Esophagus muscularis mucosa (tissue), 3 donors: ENCODE measurements around the gene FBN1.

Source experiments
- POLR2A ChIP-seq: fragments of 450-650 bp; IDR thresholded peaks from one replicate; pipeline ENCODE4 v1.6.1; 2017; ENCODE audit warnings: antibody characterized with exemption, moderate library complexity, mild to moderate bottlenecking, low read depth
- POLR2AphosphoS5 ChIP-seq, 2 donors: sonication (generic); formaldehyde crosslinking; IDR thresholded peaks; one replicate each; pipeline ENCODE4 v1.6.1; 2017; ENCODE audit warnings: antibody characterized with exemption in 2 of 2
- TF ChIP-seq, protein P1 (sequence below), 3 experiments: fragments of 200-600 bp in 2 of 3; fragments of 450-650 bp in 1 of 3; sonication (generic) in 2 of 3; IDR thresholded peaks; one replicate each; pipeline ENCODE4 v1.5.1; 2017 to 2019; ENCODE audit warnings: antibody characterized with exemption in 3 of 3, mild to moderate bottlenecking in 2 of 3, moderate library complexity in 1 of 3

GRCh38 chr15:48451736-48452135 lies 193.8 kb downstream of the FBN1 start:
- TF ChIP-seq, protein P1, sequence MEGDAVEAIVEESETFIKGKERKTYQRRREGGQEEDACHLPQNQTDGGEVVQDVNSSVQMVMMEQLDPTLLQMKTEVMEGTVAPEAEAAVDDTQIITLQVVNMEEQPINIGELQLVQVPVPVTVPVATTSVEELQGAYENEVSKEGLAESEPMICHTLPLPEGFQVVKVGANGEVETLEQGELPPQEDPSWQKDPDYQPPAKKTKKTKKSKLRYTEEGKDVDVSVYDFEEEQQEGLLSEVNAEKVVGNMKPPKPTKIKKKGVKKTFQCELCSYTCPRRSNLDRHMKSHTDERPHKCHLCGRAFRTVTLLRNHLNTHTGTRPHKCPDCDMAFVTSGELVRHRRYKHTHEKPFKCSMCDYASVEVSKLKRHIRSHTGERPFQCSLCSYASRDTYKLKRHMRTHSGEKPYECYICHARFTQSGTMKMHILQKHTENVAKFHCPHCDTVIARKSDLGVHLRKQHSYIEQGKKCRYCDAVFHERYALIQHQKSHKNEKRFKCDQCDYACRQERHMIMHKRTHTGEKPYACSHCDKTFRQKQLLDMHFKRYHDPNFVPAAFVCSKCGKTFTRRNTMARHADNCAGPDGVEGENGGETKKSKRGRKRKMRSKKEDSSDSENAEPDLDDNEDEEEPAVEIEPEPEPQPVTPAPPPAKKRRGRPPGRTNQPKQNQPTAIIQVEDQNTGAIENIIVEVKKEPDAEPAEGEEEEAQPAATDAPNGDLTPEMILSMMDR (IDR thresholded peaks at IDR 0.05), result no peak
- TF ChIP-seq POLR2A (no peak), POLR2AphosphoS5 (IDR thresholded peaks at IDR 0.05) (no peak)
